IPS-18a (cell line): ENCODE data around the gene RNF5.

Experiments
- H3K27ac ChIP-seq: one replicate; pipeline ENCODE4 v1.5.1; 2013; ENCODE audit warnings: low read length
- H3K27me3 ChIP-seq: one replicate; pipeline ENCODE4 v1.6.1; 2013; ENCODE audit warnings: mild to moderate bottlenecking, low read length; ENCODE audit not compliant: control insufficient read depth, insufficient read depth
- H3K36me3 ChIP-seq: one replicate; pipeline ENCODE4 v1.6.1; 2013; ENCODE audit warnings: low read depth, low read length; ENCODE audit not compliant: control insufficient read depth
- H3K4me1 ChIP-seq: one replicate; pipeline ENCODE4 v1.6.1; 2013; ENCODE audit warnings: low read depth, low read length; ENCODE audit not compliant: control insufficient read depth
- H3K4me3 ChIP-seq: one replicate; pipeline ENCODE4 v1.5.1; 2013; ENCODE audit warnings: low read length
- H3K9ac ChIP-seq: one replicate; pipeline ENCODE4 v1.6.1; 2013; ENCODE audit warnings: mild to moderate bottlenecking, low read length, moderate library complexity
- H3K9me3 ChIP-seq: one replicate; pipeline ENCODE4 v1.6.1; 2013; ENCODE audit warnings: low read depth, low read length; ENCODE audit not compliant: control insufficient read depth

The RNF5 gene

DNA sequence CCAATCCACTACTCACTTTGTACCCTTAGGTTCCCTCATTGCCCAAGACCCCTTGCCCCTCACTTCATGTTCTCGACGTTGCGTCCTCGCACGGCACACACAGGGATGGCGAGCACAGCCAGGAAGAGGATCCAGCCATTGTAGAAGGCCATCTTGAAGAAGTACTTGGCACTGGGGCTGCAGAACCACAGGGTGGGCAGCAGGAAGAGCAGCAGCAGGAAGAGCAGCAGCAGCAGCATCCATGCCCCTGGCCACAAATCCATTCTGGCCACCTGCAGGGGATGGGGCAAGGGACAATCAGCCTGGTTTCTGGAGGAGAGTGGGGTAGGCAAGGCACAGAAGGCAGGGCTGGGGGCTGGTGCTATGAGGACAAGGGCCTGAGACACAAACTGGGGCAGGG, 7.0 kb upstream of the RNF5 start:
- Histone ChIP-seq H3K27ac (no peak overlapping the region), H3K9ac (no peak overlapping the region), H3K36me3 (peaks cover 38% of the 10 kb centered on the region), H3K9me3 (no peaks in the 10 kb centered on the region), H3K27me3 (no peaks in the 10 kb centered on the region), H3K4me1 (peaks cover 10% of the 10 kb centered on the region), H3K4me3 (no peak overlapping the region)

DNA sequence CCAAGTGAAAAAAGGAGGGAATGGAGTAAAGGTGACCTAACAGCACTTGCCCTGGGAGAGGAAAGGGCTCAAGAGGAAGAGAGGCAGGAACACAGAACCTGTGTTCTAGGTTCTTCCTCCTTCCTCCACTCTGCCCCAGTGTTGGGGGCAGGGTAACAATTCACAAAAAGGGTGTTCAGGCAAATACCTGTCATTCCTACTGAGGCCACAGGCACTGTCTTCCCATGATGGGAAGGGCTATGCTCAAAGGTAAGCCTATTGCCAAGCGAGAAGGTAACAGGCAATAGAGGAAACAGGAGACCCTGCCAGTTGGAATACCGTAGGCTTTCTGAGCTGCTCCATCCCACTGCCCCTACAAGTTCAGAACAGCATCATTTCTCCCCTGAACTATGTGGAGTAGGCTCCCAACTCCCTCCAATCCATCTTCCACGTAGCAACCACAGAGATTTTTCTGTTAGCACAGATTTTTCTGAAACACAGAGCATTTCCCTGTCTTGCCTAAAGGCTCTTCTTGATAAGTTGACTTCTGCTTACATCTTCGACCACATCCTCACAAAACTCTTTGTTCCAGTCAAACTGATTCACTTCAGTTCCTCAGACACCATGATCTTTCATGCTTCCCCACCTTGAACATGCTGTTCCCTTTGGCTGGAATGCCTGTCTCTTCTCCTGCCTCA, 5.0 kb upstream of the RNF5 start:
- H3K9ac ChIP-seq = no peak overlapping the region

DNA sequence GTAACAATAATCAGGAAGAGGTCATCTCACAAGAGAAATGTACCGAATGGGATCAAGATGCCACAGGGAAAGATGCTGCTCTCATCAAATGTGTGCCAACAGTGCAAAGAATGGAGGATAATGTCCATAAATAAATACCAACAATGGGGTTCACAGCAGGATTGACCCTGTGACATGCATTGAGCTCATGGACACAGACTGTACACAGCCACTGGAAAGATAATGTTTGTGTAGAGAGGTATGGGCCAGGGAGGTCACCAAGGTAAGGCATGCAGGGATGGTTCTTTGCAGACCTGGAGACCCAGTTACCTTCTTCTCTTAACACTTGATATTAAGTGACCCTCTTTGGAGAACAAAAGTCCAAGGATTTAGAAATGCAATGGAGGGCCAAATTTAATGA, 3.8 kb upstream of the RNF5 start:
- Histone ChIP-seq H3K27ac (no peak overlapping the region), H3K36me3 (peaks cover 22% of the 10 kb centered on the region), H3K4me1 (peaks cover 21% of the 10 kb centered on the region), H3K4me3 (peak overlapping the region; percentile 81), H3K9ac (no peak overlapping the region), H3K9me3 (no peaks in the 10 kb centered on the region), H3K27me3 (no peaks in the 10 kb centered on the region)

More for the DNA sequence above, 5.0 kb upstream of the RNF5 start:
- Histone ChIP-seq H3K4me3 (no peak overlapping the region), H3K4me1 (peaks cover 18% of the 10 kb centered on the region), H3K27me3 (no peaks in the 10 kb centered on the region), H3K36me3 (peaks cover 34% of the 10 kb centered on the region), H3K27ac (no peak overlapping the region), H3K9me3 (no peaks in the 10 kb centered on the region)

DNA sequence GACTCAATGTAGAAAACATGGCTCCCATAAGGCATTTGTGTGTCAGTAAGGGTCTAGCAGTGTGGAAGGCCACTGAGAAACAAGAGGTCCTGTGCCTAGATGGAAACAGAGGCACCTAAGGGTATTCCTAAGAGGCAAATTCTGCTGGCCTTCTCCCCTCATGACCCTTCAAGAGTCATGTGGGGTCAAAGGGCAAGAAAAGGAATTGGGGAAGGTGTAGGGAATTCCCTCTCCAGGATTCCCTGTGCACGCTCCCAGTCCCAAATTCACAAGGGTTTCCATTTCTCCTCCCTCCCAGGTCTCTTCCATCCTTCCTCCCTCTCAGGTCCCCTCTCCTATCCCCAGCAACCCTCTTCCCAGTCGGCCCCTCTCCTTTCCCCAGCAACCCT, 2.9 kb upstream of the RNF5 start:
- Histone ChIP-seq H3K27ac (no peak overlapping the region), H3K36me3 (peaks cover 18% of the 10 kb centered on the region), H3K27me3 (no peaks in the 10 kb centered on the region), H3K9me3 (no peaks in the 10 kb centered on the region), H3K4me1 (peaks cover 21% of the 10 kb centered on the region), H3K9ac (peak overlapping the region; percentile 87), H3K4me3 (peak overlapping the region; percentile 81)

DNA sequence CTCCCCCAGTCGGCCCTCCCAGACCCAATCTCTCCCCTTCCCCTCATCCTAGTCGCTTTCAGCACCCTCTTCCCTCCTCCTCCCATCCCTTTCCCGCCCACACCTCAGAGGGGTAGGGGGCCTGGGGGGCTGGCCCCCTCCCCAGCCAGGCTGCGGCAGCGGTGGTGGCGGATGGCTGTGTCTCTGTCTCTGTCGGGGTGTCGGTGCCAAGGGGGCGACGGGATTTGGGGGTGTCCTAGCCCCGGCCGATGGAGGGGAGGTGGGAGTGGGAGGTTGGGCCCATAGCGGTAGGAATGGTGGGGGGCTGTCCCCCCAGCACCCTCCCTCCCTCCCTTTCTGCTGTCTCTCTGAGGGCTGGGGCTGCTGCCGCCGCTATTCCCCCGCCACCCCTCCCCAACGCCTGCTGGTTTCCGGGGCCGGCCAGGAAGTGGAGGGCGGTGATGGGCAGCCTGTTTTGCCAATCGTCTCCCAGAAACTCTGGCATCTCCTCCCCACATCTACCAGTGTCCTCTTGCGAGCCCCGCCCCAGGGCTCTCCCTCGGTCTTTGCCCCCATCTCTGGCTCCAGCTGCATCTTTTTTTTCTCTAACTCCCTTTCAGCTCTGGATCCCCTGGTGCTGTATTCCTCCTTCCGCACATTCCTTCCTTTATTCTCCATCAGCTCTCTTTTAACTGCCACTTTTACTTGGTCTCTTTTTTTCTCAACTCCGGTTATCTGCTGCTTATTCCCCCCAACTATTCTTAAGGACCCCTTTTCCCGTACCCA, 2.3 kb upstream of the RNF5 start, which contains the start of gene AGPAT1:
Gene AGPAT1, minus strand, starts transcription at position 374 of the 765 bp plus-strand sequence. CDS start 4,588 bp downstream, outside the sequence.
- Histone ChIP-seq H3K4me1 (peaks cover 21% of the 10 kb centered on the region), H3K36me3 (peaks cover 13% of the 10 kb centered on the region), H3K9me3 (no peaks in the 10 kb centered on the region), H3K9ac (peak within 1 kb of the TSS; percentile 87), H3K27ac (peak within 1 kb of the TSS; percentile 97), H3K27me3 (no peaks in the 10 kb centered on the region), H3K4me3 (peak within 1 kb of the TSS; percentile 81)

DNA sequence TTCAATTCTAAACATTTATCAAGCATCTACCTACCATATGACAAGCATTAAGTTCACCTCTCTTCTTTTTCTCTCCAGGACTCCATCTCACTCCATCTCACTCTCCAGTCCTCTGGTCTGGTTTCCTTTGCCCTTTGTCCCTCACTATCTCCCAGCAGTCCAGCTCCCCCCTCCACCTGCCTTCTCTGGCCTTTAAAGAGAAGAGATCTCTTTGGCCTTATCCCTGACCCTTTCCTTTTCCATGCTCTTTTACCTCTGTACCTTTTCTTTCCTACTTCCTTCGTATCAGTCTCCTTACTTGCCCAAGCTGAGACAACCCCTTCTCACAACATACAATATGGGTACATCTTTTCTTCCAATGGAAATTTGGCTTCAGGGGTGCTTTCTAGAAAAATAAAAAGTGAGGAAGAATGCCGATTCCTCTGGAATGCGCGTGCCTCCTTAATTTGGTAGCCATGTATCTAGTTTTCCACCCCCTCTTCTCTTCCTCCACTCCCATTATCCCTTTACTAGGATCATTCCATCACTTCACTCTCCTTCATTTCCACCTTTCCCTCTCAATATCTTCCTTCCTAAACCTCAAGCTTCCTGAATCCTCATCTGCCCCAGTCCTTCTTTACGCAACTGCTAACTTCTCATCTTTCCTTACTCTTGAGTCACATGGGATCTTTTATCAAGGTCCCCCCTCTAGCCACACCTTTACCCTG, 1.6 kb upstream of the RNF5 start:
- H3K4me1 ChIP-seq = peaks cover 21% of the 10 kb centered on the region

DNA sequence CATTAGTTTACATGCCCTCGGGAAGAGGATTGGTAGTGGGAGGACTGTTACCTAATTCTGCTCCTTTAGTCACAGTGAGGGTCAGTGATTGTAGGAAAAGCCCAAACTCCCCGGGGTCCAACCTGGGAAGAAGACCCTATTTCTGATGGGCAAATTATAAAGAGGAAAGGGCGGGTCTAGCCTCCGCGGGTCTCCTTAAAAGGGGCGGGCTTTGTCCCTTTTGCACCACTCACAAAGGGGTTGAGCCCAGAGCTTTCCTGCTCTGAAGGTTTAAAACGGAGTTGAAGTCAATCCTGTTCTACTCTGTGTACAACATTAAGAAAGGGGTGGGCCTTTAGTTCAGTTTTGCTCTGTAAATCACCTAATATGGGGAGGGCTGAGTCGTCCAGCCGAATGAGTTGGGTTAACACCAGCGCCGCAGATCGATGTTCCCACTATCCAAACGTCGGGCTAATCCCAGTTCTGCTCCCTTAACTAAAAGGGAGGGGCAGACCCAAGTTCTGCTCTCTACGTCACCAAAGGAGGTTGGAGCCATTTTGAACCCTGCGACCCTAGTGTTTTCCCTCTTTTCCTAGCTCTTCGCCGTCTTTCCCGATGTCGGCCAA, 920 bp upstream of the RNF5 start:
- Histone ChIP-seq H3K9me3 (no peaks in the 10 kb centered on the region), H3K27me3 (no peaks in the 10 kb centered on the region), H3K9ac (peak overlapping the region; percentile 87), H3K27ac (peak overlapping the region; percentile 97), H3K4me3 (peak overlapping the region; percentile 81), H3K36me3 (peaks cover 15% of the 10 kb centered on the region), H3K4me1 (peaks cover 21% of the 10 kb centered on the region)

More for the DNA sequence above, 1.6 kb upstream of the RNF5 start:
- H3K27me3 ChIP-seq = no peaks in the 10 kb centered on the region
- no peaks in the 10 kb centered on the region for H3K9me3 ChIP-seq
- H3K27ac ChIP-seq = peak overlapping the region; percentile 97
- H3K4me3 ChIP-seq = peak overlapping the region; percentile 81
- peak overlapping the region; percentile 87 for H3K9ac ChIP-seq
- peaks cover 15% of the 10 kb centered on the region for H3K36me3 ChIP-seq

DNA sequence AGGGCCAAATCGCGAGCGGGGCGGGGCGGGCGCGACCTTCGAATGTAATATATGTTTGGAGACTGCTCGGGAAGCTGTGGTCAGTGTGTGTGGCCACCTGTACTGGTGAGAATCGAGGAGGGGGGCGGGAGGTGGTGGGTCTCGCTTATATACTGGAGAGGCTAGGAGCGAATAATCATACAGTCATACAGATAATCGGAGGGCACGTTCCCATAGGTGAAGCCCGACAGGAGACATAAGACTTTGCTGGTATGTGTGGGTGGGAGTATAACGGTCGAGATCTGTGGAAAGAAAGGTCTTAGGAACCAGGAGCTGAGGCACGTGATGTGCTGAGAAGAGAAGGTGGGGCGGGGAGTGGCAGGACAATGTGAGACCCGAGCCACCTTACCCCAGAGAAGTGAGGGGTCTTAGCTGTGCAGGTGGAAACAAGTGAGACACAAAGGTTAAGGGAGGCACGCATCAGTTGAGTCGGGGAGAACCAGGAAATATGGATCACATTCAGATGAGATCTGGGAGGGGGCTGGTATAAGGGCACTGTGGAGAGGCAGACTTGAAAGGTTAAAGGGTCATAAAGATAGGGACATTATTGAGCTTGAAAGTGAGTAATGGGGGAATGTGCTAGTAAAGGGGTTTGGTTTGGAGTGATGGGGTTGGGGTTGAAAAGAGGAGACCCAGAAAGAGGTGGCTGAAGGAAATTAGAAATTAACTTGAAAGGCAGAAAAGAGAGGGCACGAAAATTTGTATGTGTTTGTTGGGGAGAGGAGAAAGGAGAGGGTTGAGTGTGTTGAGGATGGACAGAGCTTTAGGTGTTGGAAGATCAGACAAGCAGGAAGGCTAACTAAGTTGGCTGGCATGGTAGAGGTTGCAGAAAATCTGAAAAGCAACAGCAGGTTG, 589 bp downstream of the RNF5 start:
- peaks cover 21% of the 10 kb centered on the region for H3K4me1 ChIP-seq
- H3K9ac ChIP-seq = peak overlapping the region; percentile 87
- H3K4me3 ChIP-seq = peak overlapping the region; percentile 81
- no peaks in the 10 kb centered on the region for H3K9me3 ChIP-seq
- peak overlapping the region; percentile 54 for H3K27ac ChIP-seq
- H3K27me3 ChIP-seq = no peaks in the 10 kb centered on the region
- H3K36me3 ChIP-seq = peaks cover 15% of the 10 kb centered on the region

DNA sequence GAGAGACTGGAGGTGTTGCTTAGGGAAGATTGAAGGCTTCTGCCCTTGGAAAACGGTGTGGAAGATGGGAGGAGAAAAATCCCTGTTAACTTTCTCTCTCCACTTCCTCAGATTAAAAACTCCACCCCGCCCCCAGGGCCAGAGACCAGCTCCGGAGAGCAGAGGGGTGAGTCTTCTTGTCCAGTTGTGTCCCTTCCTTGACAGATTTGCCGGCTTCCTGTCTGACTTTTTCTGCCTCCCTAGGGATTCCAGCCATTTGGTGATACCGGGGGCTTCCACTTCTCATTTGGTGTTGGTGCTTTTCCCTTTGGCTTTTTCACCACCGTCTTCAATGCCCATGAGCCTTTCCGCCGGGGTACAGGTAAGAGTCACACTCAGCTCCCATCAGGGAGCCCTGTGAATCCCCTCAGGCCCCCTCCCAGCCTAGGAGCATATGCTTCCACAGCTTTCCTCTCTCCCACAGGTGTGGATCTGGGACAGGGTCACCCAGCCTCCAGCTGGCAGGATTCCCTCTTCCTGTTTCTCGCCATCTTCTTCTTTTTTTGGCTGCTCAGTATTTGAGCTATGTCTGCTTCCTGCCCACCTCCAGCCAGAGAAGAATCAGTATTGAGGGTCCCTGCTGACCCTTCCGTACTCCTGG, 1.7 kb downstream of the RNF5 start:
- peaks cover 12% of the 10 kb centered on the region for H3K36me3 ChIP-seq
- H3K27me3 ChIP-seq = no peaks in the 10 kb centered on the region
- no peaks in the 10 kb centered on the region for H3K9me3 ChIP-seq
- no peak overlapping the region for H3K4me3 ChIP-seq
- peaks cover 16% of the 10 kb centered on the region for H3K4me1 ChIP-seq
- H3K27ac ChIP-seq = no peak overlapping the region
- H3K9ac ChIP-seq = no peak overlapping the region

DNA sequence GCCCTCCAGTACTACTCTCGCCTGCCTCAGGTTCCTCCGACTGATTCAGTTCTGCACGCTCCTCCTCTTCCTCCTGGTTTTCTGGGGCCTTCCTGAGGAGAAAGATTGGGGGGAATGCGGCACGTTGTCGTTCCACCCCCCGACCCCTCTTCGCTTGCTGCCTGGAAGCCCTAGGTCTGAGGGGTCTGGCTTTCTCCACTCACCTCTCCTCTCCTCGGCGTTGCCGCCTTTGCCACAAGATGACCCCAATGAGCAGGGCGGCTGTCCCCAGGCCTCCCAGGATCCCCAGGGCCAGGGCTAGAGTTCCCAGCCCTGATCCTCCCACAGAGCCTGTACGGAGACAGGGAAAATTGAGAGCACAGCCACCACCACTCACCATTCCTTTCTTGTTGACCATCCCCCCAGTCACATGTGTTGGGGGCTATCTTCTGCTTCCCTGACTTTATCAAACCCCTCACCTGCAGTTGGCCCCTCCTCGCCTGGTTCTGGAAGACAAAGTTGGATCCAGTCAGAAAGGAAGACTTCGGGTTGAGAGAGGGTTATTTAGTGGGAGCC, 3.0 kb downstream of the RNF5 start:
- Histone ChIP-seq H3K27ac (no peak overlapping the region), H3K9ac (no peak overlapping the region), H3K4me3 (no peak overlapping the region), H3K4me1 (peaks cover 11% of the 10 kb centered on the region), H3K36me3 (peaks cover 14% of the 10 kb centered on the region), H3K9me3 (no peaks in the 10 kb centered on the region), H3K27me3 (no peaks in the 10 kb centered on the region)
